ENCODE data around the gene ART5.
"Not testable (repeated sequence)": the region's sequence is repeated elsewhere in the genome, so short reads cannot be mapped to it uniquely, and the experiment has no call there.

Gene ART5

DNA sequence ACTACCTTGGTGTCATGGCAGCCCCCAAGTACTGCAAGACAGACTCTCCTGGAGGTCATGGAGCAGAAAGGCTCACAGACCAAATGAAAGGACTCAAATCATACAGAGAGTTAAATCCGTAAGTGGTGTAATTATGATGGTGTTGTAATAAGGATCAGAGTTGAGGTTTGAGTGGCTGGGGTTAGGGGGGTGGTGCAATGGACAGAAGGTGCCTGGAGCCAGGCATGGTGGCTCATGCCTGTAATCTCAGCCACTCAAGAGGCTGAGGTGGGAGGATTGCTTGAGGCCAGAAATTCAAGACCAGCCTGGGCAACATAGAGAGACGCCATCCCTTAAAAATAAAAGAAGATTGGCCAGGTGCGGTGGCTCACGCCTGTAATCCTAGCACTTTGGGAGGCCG, 18.7 kb downstream of the ART5 start:
- in situ Hi-C loops (cut with MboI; ENCODE audit: low sequenced_read_pairs), result no loop called here

DNA sequence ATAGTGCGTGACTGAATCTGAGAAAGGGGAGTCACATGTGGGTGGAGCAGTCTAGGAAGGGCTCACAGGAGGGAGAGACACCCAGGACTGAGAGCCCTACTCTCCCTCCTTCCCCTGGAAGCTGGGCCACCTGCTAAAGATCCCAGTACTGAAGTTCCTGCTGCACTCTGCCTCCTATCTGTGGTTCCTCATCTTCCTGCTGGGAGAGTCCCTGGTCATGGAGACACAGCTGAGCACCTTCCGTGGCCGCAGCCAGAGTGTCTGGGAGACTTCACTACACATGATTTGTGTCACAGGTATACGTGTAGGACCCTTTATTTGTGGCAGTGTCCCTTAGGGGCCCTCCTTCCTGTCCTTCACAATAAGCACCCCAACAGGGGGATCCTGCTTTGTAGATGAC, 19.3 kb downstream of the ART5 start:
- in situ Hi-C loops (cut with MboI; ENCODE audit: low sequenced_read_pairs), result no loop called here

DNA sequence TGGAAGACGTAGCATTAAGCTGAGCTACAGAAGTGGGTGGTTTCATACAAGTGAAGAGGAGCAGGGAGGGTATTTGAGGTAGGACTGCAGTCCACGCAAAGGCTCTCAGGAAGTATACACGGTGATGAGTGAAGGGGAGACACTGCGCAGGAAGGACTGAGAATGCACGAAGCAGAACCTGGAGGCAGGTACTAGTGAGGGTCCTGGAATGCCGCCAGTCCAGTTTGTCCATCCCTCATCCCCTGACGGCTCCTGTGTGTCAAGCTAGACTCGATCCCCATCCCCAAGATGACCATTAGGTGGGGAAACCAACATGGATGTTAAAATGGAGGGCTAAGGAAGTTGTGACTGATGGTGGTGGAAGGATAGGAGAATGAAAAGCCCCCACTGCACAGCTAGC, 23.8 kb downstream of the ART5 start:
- in situ Hi-C loops (cut with MboI; ENCODE audit: low sequenced_read_pairs), result no loop called here

DNA sequence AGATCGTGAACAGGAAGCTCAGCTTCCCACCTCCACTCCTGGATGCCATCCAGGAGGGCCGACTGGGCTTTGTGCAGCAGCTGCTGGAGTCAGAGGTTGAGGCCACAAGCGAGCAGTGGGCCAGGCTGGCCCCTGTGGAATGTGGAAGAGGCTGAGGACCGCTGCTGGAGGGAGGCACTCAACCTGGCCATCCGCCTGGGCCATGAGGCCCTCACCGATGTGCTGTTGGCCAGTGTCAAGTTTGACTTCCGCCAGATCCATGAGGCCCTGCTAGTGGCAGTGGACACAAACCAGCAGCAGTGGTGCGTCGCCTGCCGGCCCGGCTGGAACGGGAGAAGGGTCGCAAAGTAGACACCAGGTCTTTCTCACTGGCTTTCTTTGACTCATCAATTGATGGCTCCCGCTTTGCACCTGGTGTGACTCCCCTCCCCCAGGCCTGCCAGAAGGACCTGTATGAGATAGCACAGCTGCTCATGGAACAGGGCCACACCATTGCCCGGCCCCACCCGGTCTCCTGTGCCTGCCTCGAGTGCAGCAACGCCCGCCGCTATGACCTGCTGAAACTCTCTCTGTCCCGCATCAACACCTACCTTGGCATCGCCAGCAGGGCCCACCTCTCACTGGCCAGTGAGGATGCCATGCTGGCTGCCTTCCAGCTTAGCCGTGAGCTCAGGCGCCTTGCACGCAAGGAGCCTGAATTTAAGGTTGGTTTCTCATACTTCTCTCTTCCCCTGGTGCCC, 24.9 kb downstream of the ART5 start:
- in situ Hi-C loops (cut with MboI; ENCODE audit: low sequenced_read_pairs), result no loop called here

DNA sequence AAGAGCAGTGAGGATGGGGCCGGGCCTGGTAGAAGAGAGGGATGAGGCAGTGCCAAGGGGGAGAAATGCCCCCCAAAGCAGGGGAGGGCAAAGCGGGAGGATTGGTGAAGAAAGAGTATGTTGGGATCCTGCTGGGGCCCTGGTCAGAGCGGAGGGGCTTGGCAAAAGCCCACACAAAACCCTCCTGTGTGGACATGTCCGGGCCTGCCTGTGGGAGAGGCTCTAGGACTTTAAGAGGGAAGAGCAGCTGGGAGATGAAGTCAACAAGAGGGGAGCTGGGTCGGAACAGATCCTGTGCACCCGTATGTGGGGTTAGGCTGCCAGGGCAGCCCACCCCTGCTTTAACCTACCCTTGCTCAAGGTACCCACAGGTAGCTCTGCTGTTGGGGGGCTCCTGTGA, 25.8 kb downstream of the ART5 start:
- in situ Hi-C loops (cut with MboI; ENCODE audit: low sequenced_read_pairs), result no loop called here

GRCh38 chr11:3614742-3615171, 27.0 kb downstream of the ART5 start:
- in situ Hi-C loops (cut with MboI; ENCODE audit: low sequenced_read_pairs), result no loop called here

DNA sequence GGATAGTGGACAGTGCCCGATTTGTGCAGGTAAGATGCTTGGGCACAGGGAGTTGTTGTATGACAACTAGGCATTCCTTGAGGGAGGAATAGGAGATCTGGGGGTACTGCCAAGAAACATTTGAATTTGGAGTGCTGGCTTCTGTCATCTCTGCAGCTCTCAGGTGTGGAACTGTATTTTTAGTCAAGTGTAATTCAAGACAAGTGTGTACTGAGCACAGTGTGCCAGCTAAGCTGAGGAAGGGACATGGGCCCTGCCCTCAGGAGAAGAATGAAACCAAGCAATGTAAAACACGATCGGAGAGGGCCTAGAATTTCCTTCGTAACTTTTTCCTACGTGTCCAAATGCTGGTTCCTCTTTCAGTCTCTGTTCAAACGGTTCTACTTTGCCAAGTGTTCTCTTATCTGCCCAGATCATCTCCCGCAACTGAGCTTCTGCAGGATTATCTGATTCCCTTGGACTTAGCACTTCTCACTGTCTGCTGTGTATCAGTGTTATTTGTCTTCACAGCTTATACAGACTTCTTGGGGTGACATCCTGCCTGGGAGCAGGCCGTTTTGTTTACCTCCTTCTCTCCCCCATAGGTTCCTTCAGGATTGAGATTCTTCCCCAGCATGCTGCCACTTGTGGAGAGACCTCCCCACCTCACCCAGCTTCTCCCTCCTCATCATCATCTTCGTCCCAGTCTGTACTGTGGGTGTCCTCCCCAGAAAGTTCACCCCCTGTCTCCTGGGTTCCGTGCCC, 27.6 kb downstream of the ART5 start:
- in situ Hi-C loops (cut with MboI; ENCODE audit: low sequenced_read_pairs), result no loop called here

DNA sequence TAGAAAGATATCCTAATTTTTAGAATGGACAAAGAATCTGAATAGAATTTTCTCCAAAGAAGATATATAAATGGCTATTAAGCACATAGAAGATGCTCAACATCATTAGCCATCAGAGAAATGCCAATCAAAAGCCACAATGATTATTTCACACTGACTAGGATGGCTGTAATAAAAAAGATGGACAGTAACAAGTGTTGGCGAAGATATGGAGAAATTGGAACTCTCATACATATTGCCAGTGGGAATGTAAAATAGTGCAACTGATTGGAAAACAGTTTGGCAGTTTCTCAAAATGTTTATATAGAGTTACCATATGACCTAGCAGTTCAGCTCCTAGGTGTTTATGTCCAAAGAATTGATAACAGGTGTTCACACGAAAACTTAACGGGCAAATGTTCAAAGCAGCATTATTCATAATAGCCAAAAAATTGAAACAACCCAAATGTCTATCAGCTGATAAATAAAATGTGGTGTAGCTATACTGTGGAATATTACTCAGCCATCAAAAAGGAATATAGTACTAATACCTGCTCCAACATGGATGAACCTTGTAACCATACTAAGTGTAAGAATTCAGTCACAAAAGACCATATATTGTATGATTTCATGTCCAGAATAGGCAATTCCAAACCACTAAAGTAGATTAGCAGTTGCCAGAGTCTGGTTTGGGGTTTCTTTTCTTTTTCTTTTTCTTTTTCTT, 29.7 kb downstream of the ART5 start:
- in situ Hi-C loops (cut with MboI; ENCODE audit: low sequenced_read_pairs), result no loop called here

DNA sequence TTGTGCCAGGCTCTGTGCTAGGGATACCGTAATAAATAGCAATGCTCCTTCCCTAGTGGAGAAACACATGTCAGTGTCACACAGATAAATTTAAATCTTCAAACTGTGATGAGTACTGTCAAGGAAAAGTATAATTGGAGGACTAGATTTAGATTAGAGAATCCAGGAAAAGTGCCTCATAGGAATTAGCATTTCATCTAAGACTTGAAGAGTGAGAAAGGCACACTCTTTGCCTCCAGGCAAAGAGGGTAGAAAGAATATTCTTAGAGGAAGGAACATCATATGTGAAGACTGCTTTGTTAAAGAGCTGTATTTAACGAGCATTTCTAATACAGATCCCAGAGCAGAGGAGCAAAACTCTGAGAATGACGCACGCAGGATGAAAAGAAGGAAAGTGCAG, 30.9 kb downstream of the ART5 start:
- in situ Hi-C loops (cut with MboI; ENCODE audit: low sequenced_read_pairs), result no loop called here

GRCh38 chr11:3609416-3610265, 32.2 kb downstream of the ART5 start:
- in situ Hi-C loops (cut with MboI; ENCODE audit: low sequenced_read_pairs), result no loop called here

DNA sequence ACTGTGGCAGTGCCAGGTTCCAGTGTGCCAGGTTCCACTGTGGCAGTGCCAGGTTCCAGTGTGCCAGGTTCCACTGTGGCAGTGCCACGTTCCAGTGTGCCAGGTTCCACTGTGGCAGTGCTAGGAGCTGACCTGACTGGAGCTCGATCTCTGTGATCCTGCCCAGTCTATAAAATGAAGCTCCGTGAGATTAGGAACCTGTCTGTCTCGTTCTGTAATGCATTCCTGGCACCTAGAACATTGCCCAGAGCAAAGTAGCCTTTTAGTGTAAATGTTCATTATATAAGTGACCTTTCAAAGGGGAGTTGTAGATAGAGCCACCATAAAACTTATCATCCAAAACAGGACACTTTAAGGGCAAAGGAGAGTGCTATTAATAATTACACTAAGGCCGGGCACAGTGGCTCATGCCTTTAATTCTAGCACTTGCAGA, 36.0 kb downstream of the ART5 start:
- in situ Hi-C loops (cut with MboI; ENCODE audit: low sequenced_read_pairs), result no loop called here

DNA sequence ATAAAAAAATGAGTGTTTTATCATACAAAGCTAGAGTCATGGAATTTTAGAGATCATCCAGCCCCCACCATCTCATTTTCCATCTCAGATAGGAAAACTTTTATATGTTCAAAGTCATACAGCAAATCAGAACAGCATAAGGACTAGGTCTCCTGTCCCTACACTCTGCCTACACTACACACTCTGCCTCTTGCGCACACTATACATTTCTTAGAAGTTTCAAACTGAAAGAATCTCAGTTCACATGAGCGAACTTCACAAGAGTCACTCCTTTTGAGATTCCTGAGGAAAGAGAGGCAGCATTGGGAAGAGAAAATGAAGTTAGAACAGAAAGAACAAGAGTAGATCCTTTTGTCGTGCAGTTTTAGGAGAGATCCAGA, 36.5 kb downstream of the ART5 start:
- in situ Hi-C loops (cut with MboI; ENCODE audit: low sequenced_read_pairs), result no loop called here

DNA sequence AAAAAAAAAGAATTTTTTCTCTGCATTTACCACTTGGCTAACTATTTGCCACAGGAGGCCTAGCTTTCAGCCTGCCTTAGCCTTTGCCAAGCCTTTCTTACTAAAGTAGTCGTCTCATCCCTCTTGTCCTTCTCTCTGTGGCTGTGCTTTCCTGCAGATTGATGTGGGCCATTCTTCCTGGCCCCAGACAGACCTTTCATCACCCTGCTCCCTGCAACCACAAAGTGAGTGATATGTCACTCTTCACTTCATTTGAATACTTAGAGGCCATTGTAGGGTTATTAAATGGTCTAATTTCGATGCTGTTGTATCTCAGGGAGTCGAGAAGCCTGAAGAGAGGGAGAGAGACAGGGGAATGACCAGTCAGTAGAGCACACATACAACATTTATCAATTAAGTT, 37.6 kb downstream of the ART5 start:
- in situ Hi-C loops (cut with MboI; ENCODE audit: low sequenced_read_pairs), result no loop called here

GRCh38 chr11:3600201-3600600, 41.6 kb downstream of the ART5 start:
- in situ Hi-C loops (cut with MboI; ENCODE audit: low sequenced_read_pairs), result not testable (repeated sequence)

DNA sequence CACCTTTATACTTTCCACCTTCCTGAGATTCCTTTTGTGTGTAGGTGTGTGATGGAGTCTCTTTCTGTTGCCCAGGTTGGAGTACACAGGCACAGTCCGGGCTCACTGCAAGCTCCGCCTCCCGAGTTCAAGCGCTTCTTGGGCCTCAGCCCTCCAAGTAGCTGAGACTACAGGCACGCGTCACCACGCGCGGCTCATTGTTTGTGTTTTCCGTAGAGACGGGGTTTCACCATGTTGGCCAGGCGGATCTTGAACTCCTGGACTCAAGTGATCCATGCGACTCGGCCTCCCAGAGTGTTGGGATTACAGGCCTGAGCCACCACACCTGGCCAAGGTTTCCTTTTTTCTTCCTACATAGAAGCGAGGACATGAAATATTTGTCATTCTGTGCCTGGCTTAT, 44.0 kb downstream of the ART5 start:
- in situ Hi-C loops (cut with MboI; ENCODE audit: low sequenced_read_pairs), result not testable (repeated sequence)

DNA sequence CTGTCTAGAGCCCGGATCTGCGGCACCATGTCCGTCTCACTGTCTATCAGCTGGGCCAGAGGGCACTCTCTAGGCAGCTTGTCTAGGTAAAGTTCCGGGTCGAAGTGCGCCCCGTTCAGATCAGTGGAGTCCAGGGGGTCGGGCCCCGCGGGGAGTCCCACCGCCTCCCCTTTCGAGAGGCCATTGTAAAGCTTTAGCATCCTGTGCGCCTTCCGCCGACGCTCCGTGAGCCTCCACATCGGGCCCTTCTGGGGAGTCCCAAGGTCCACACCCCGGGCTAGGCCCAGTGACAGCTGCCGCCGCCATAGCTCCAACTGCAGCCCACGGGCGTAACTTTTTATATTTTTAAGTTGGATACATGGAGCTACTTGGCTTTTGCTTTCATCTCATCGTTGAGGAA, 50.5 kb downstream of the ART5 start:
- in situ Hi-C loops (cut with MboI; ENCODE audit: low sequenced_read_pairs), result not testable (repeated sequence)

- in situ Hi-C loops (cut with MboI; ENCODE audit: low sequenced_read_pairs), result not testable (repeated sequence)
These were observed 51.6 kb downstream of the ART5 start for GRCh38 chr11:3590193-3590592.

DNA sequence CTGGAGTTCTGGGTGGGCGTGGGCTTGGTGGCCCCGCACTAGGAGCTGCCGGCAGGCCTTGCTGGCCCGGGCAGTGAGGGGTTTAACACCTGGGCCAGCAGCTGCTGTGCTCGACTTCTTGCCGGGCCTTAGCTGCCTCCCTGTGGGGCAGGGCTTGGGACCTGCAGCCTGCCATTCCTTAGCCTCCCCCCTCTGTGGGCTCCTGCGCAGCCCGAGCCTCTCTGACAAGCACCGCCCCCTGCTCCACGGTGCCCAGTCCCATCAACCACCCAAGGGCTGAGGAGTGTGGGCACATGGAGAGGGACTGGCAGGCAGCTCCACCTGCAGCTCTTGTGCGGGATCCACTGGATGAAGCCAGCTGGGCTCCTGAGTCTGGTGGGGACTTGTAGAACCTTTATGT, 53.0 kb downstream of the ART5 start:
- in situ Hi-C loops (cut with MboI; ENCODE audit: low sequenced_read_pairs), result not testable (repeated sequence)
